Ishikawa (cell line): Measurements from ENCODE around the gene CPM.

Experiments used
- EP300 ChIP-seq: IDR thresholded peaks from 2 replicates; pipeline ENCODE4 v1.6.1; 2012; ENCODE audit warnings: borderline replicate concordance
- REST ChIP-seq: IDR thresholded peaks from 2 replicates; pipeline ENCODE4 v1.6.1; 2012; ENCODE audit warnings: low read depth, mild to moderate bottlenecking
- YY1 ChIP-seq: IDR thresholded peaks from 2 replicates; pipeline ENCODE4 v1.6.1; 2012; ENCODE audit warnings: low read depth

GRCh38 chr12:68924546-68924945 lies 8.4 kb downstream of the CPM start:
- no peak for TF ChIP-seq EP300
- TF ChIP-seq YY1, result no peak
- TF ChIP-seq REST, result no peak
